WTC11 (cell line): Measurements from ENCODE around the gene CABCOCO1.

Experiments used
- CREB1 ChIP-seq: sonication (generic); formaldehyde crosslinking; IDR thresholded peaks from 2 replicates; pipeline ENCODE4 v1.8.0; 2023; ENCODE audit warnings: mild to moderate bottlenecking, missing genetic modification reagents
- ZNF317 ChIP-seq: sonication (generic); formaldehyde crosslinking; IDR thresholded peaks from 2 replicates; pipeline ENCODE4 v1.8.1; 2023; ENCODE audit warnings: low read depth, mild to moderate bottlenecking, moderate library complexity, missing genetic modification reagents, borderline replicate concordance
- TF ChIP-seq, protein P1 (sequence below): fragments of 200-600 bp; IDR thresholded peaks from 2 replicates; pipeline ENCODE4 v1.8.0; 2022; ENCODE audit warnings: antibody characterized with exemption
- TF ChIP-seq, protein P2 (sequence below): fragments of 250-450 bp; sonication (Bioruptor Pico); IDR thresholded peaks from 2 replicates; pipeline ENCODE4 v2.1.2; 2022; ENCODE audit warnings: mild to moderate bottlenecking, moderate library complexity

DNA sequence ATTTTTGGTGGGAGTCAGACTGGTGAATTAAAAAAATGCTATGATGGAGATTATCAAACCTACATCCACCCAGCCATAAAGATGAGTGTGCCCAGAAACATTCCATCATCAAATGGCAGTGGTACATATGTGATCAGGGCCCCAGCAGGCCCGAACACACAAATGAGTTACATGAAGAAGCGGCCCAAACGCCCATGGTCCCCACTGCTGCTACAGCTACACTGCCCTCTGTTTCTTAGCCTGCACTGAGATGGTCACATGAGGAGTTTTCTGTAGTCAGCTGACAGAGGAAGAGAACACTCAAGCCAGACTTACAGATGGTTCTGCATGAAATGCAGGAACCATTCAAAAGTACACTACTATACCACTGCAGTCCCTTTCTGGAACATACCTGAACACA, 142.4 kb downstream of the CABCOCO1 start:
- TF ChIP-seq, protein P1, sequence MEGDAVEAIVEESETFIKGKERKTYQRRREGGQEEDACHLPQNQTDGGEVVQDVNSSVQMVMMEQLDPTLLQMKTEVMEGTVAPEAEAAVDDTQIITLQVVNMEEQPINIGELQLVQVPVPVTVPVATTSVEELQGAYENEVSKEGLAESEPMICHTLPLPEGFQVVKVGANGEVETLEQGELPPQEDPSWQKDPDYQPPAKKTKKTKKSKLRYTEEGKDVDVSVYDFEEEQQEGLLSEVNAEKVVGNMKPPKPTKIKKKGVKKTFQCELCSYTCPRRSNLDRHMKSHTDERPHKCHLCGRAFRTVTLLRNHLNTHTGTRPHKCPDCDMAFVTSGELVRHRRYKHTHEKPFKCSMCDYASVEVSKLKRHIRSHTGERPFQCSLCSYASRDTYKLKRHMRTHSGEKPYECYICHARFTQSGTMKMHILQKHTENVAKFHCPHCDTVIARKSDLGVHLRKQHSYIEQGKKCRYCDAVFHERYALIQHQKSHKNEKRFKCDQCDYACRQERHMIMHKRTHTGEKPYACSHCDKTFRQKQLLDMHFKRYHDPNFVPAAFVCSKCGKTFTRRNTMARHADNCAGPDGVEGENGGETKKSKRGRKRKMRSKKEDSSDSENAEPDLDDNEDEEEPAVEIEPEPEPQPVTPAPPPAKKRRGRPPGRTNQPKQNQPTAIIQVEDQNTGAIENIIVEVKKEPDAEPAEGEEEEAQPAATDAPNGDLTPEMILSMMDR = no peak
- TF ChIP-seq CREB1 (CRISPR knock-in tag) (no peak), ZNF317 (CRISPR knock-in tag) (no peak)
- TF ChIP-seq, protein P2, sequence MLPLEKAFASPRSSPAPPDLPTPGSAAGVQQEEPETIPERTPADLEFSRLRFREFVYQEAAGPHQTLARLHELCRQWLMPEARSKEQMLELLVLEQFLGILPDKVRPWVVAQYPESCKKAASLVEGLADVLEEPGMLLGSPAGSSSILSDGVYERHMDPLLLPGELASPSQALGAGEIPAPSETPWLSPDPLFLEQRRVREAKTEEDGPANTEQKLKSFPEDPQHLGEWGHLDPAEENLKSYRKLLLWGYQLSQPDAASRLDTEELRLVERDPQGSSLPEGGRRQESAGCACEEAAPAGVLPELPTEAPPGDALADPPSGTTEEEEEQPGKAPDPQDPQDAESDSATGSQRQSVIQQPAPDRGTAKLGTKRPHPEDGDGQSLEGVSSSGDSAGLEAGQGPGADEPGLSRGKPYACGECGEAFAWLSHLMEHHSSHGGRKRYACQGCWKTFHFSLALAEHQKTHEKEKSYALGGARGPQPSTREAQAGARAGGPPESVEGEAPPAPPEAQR (CRISPR knock-in tag) = no peak
